Measurements from ENCODE around the gene KRTAP5-4.
"Not testable (repeated sequence)": the region's sequence is repeated elsewhere in the genome, so short reads cannot be mapped to it uniquely, and the experiment has no call there.

Gene KRTAP5-4

DNA sequence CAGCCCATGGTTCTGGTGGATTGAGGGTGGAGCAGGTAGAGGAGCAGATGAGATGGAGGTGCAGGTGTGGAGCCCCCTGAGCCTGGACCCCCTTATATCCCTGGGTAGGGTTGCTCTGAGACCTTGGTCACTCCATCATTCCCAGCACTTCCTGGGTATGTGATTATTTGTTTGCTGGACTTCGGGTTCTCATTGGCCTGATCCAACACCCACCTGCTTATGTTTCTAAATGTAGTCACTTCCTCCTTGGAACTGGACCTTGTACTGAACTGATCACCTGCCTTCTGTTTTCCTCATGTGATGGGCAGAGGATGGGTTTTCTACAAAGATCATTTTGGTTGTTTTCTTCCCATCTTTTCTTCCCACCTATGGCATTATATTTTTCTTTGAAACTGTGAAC, at the start of gene KRTAP5-4:
TSS of gene KRTAP5-4 (minus strand) at position 53 of the 400 bp plus-strand sequence. CDS start at position 8, 45 bp downstream.
- DNase-seq (ENCODE audit: extremely low read depth in 1 of 2, low read depth in 1 of 2): no peak

GRCh38 chr11:1671658-1672057, 49.7 kb upstream of the KRTAP5-4 start:
- DNase-seq (ENCODE audit: extremely low read depth in 1 of 2, low read depth in 1 of 2): no peak

- no peak for DNase-seq (ENCODE audit: extremely low read depth in 1 of 2, low read depth in 1 of 2)
These were observed 49.0 kb upstream of the KRTAP5-4 start for GRCh38 chr11:1670905-1671371.

GRCh38 chr11:1670457-1670856, 48.5 kb upstream of the KRTAP5-4 start:
- DNase-seq (ENCODE audit: extremely low read depth in 1 of 2, low read depth in 1 of 2): not testable (repeated sequence)

GRCh38 chr11:1669546-1670218, 47.7 kb upstream of the KRTAP5-4 start:
- DNase-seq (ENCODE audit: extremely low read depth in 1 of 2, low read depth in 1 of 2): no peak

DNA sequence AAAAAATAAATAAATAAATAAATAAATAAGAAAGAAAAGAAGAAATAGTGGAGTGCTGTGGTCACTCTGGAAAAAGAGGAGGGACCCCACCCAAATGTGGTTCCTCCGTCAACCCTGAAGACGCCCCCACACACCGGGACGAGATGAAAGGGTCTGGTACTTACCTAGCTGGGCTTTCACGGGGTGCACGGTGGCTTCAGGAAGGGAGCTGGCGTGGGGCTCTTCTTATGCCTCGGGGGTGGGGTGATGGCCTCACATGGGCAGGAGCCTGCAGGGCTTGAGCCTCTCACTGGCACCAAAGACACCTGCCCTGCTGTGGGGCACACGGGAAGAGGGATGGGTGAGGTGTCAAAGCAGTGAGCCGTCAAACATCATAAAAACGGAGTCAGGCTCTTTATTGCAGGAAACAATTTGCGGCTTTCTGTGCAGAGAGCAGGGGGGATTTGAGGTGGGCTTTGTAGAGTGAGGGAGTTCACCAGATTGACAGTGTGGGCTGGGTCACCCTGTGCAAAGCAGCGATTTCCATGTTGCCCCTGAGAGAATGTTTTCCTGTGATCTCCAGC, 47.1 kb upstream of the KRTAP5-4 start:
- no peak for DNase-seq (ENCODE audit: extremely low read depth in 1 of 2, low read depth in 1 of 2)

DNA sequence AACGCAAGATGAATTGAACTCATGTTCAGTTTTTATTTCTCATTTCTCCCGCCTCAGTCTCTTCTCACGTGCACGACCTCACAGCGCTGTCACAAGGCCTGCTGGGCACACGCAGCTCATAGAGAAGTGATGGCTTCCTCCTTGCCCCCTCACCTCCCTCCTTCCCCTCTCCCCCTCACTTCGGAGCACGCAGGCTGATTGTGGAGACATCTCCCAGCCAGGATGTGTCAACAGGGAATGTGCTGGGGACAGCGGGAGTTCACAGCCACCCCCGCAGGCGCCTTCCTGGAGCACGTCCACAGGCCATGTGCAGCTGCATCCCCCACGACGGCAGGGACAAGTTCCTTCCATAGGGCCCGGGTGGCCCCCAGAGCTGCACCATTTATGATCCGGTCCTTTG, 46.0 kb upstream of the KRTAP5-4 start:
- no peak for DNase-seq (ENCODE audit: extremely low read depth in 1 of 2, low read depth in 1 of 2)

DNA sequence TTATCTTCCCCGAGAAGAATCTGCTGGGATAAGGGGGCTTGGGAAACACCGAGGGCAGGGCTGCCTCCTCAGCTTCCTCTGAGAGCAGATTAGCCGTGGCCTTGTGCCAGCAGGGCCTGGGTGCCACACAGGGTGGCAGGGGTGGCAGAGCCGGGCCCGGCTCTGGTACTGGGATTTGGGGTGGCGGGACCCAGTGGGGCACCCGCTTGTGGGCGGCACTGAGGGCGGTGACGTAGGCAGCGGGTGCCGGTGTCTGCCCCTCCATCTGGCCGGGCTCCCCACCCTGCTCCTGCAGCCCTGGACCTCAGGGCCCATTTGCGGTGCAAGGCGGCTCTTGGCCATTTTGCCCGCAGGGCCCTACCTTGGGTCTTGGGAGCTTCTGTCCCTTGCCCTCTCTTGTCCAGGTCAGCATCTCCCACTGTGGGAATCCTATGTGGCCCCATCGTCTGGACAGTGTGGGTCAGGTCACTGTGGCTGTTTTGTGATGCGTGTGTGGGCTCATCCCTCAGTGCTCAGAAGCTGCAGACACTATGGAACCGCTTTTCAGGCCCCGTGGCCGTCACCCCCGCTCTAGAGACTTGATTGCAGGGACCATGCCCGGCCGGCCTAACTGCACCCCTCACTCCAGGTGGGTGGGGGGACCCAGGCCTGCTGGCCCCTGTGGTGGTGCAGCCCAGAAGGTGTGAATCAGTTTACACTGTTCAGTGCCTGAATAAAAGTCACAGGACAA, 45.3 kb upstream of the KRTAP5-4 start:
- no peak for DNase-seq (ENCODE audit: extremely low read depth in 1 of 2, low read depth in 1 of 2)

- DNase-seq (ENCODE audit: extremely low read depth in 1 of 2, low read depth in 1 of 2): no peak
These were observed 43.4 kb upstream of the KRTAP5-4 start for GRCh38 chr11:1665313-1665712.

DNA sequence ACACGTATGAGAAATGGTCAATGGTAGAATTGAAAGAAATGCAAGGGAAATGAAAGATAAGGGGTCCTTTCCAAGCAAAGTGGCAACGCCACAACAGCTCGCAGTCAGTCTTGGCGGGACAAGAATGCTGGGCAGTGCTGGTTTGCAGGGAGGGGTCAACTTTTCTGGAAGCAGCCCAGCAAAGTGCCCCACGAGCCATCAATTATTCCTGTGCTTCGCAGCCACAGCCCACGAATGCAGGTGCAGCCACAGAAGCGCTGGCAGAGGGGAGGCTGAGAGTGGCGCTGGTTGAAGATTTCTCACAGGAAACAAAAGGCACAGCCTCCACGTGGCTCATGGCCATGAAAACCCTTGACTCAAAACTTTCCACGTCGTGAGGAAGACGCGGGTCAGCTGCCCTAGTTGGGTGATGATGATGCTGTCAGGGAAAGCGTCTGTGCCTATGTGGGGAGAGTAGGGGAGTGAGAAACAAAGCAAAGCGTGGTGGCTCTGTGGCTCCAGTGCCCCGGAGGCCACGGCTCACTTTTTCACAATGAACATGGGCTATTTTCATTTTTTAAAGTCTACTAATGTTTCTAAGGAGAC, 40.9 kb upstream of the KRTAP5-4 start:
- DNase-seq (ENCODE audit: extremely low read depth in 1 of 2, low read depth in 1 of 2): not testable (repeated sequence)

DNA sequence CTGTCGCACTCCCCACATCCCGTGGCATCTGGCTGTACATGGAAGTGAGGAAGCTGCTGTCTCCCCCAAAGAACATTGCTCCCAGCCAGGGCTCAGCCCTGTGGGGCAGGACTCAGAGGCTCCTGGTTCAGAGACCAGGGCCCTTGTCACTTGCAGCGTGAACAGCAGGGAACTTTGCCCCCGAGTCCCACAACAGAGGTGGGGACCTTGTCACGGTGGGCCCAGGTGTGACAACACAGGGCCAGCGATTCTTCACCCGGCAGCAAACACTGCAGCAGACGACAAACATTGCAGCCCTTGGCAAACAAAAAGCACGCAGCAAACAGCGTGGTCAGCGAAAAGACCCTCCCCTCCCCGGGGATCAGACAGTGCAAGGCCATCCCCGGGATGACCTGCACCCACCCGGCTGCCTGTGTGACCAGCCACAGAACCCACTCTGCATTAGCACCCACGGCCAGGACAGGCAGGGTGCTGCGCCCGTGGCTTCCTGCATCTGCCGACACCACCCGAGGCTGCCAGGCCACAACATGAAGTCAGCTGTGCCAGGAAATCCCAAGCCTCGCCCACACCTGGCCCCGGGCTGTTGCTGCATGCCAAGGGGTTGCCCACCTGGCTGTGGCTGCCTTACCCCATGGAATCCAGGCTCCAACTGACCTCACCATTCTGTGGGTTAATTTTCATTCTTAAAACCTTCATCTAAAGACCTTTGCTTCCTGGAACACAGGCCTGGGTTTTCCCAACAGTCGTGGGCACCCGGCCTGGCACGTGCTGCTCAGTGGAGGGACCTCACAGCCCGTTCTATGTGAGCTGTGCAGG, 39.7 kb upstream of the KRTAP5-4 start:
- not testable (repeated sequence) for DNase-seq (ENCODE audit: extremely low read depth in 1 of 2, low read depth in 1 of 2)

- no peak for DNase-seq (ENCODE audit: extremely low read depth in 1 of 2, low read depth in 1 of 2)
These were observed 38.4 kb upstream of the KRTAP5-4 start for GRCh38 chr11:1660111-1660867.

DNA sequence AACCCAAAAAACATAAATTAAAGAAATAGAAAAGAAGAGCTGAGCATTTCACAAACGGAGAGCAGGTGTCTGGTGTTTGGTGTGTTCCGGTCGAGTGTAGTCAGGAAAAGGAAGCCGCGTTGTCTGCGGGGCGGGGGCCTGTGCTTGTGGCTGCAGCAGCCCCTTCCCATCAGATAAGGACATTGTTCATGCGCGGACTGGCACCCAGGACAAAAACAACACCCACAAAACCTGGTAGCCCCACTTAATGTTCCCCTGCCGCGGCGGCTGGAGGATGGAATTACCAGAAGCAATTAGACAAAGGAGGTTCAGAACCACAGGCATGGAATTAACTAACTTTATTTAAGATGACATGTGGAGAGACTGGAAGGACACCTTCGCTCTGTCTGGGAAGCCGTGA, 37.6 kb upstream of the KRTAP5-4 start:
- DNase-seq (ENCODE audit: extremely low read depth in 1 of 2, low read depth in 1 of 2): no peak

DNA sequence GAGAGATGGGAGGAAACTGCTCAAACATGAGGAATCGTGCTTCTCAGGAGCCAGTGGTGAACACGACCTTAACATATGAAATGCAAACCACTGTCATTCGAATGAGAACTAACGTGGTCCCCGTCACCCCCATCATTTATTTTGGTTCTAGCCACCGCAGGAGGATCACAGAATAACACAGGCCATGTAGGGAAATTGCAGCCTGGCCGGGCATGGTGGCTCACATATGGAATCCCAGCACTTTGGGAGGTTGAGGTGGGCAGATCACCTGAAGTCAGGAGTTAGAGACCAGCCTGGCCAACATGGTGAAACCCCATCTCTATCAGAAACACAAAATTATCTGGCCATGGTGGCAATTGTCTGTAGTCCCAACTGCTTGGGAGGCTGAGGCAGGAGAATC, 34.7 kb upstream of the KRTAP5-4 start:
- DNase-seq (ENCODE audit: extremely low read depth in 1 of 2, low read depth in 1 of 2): no peak

GRCh38 chr11:1656061-1656441, 34.1 kb upstream of the KRTAP5-4 start:
- DNase-seq (ENCODE audit: extremely low read depth in 1 of 2, low read depth in 1 of 2): no peak

DNA sequence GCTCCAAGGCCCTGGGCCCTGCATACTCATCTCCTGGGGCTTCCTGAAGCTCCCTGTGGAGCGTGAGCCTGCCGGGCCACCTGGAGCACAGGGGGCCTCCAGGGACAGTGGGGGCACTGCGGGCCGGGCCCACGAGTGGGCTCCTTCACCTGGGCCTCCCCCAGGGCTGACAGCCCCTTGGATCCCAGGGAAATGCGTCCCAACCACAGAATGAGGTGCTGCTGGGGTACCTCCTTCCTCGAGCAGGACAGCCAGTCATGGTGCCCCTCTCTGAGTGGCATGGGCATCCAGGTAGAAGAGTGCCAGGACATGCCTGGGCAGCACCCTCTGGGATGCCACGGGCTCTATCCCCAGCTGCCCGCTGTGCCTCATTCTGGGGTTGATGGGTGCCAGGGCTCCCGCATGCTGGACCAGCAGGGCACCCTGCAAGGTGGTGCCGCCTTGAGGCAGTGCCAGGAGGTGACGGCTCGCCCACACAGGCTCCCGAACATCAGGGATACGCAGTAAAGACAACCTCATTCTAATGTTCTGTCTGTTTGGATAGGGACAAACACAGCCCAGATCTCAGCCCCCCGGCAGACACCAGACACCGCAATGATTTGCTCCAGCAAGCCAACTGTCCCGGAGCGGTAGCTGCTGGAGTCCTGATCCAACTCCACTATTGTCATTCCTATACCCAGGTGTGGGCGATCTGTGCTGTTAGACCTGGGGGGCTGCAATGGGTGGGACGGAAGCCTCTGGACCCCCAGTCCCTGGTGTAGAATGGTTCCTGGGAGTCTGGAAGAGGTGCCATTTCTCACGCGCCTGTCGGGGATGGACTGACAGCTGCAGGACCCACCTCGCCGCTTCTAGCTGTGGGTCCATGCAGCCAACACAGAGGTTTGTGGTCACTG, 33.5 kb upstream of the KRTAP5-4 start:
- no peak for DNase-seq (ENCODE audit: extremely low read depth in 1 of 2, low read depth in 1 of 2)

DNA sequence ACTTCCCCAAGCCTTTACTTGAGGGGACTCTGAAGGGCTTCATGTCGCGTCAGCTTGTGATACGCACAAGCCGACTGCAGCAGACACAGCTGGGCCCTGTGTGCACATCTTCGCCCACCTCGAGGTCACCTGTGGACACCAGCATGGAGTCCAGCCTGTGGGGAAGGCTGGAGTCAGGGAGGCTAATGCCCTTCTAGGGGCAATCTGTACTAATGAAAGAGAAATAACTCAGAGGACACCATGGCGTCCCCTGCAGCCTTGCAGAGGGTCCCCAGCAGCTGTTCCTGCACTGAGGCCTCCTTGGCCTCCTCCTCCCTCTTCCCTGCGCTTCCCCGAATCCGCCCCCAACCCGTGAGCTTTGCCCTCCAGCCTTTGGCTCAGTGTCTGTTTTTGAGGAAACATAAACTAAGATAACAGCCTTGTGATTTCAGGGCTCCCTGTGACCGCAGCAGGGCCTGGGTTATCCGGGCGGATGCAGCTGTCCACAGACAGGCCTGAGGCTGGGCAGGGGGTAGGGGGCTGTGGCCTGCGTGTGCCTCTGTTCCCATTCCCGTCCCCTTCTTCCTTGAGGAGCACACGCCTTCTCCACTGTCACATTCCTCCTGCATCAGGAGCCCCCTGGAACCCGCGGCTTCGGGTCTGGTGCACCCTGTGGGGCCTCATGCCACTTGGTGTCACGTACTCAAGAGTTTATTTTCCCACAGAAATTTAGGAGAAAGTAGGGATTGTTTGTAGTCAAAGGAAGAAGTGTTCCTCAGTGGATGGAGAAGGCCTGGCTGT, 32.6 kb upstream of the KRTAP5-4 start:
- DNase-seq (ENCODE audit: extremely low read depth in 1 of 2, low read depth in 1 of 2): no peak
